ENCODE data around the gene ZNF628. TPM values are rescaled to one million over a fixed set of nuclear protein-coding genes. Genes with fewer than 3 reads are reported as not detected.

Gene ZNF628
- total RNA-seq, 2 donors from 2014 or later, result 7.4 to 14.2 TPM

DNA sequence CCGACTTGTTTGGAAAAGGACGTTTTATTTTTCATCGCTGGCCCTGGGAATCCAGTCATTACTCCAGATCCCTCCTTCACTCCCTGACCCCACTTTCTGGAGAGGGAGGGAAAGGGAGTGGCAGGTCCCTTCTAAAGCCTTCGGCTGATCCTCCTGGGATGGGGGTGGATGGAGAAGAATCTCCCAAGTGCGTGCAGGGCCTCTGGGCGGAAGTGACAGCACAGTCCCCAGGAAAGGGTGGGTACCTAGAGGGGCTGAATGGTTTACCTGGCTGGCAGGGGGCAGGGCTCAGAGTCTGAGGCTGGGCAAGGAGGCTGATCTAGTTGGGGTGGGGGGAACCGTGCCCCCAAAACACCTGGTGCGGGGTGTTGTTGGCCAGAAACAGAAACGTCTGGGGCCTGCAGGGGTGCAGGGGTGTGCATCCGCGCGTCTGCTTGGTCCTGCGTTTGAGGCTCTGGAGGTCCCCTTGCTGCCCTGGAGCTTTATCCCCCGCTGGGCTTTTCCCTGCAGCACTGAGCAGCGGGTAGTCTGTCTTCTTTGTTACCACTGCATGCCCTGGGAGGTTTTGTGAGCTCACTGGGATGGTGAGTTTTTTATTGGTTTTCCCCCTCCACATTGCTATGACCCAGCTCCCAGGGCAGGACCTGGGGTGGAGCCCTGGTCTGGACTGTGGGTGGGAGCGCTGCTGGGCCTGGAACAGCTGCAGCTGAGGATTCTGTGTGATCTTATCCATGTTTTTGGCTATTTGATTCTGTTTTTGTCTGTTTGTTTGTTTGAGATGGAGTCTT lies 3.0 kb upstream of the ZNF628 start:
- DNase-seq (ENCODE audit: low spot score in 2 of 2), result no peak
- no peaks in the 10 kb centered on the region for H3K9me3 Mint-ChIP-seq
- no peaks in the 10 kb centered on the region for H3K36me3 Mint-ChIP-seq
- H3K27ac Mint-ChIP-seq, result no peak overlapping the region
- ATAC-seq, result no peak

DNA sequence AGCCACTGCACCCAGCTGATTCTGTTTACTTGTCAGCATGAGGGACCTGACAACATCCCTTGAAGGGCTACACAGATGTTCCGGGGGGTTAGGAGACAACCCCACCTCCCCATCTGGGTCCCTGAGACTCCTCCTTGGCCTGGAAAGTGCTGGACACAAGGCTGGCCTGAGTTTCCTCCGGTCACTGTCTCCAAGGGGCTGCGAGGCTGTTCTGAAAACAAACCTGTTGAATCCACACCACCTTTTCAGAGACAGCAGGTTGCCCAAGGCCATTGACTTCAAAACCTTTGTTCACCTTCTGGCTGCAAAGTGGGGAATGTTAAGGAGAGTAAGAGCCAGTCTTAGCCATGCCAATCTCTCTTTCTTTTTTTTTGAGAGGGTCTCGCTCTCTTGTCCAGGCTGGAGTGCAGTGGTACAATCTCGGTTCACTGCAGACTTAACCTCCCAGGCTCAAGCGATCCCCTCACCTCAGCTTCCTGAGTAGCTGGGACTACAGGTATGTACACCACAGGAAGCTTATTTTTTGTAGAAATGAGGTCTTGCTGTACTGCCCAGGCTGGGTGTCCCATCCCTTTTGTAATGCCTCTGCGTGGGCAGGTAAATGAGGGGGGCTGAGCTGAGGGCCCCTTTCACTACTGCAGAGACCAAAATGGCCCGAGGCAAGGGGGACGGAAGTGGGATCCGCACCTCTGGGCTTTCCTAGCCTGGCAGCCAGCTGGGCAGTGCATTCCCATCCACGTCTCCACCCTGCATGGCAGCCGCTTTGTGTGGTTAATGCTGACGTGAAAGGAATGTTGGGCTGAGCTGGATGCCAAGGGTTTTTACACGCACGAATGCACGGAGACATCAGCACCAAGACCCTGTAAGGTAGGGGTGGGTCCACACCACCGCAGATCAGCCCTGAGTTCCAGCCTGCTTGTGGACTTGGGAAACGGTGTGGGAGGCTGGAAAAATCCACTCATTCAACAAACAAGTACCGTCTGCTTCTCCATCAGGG lies 1.9 kb upstream of the ZNF628 start:
- Mint-ChIP-seq H3K9me3 (no peaks in the 10 kb centered on the region), H3K27ac (peak overlapping the region in 1 of 2 donors; percentile 12), H3K36me3 (no peaks in the 10 kb centered on the region)
- ATAC-seq (no peak), DNase-seq (ENCODE audit: low spot score in 2 of 2) (no peak)

DNA sequence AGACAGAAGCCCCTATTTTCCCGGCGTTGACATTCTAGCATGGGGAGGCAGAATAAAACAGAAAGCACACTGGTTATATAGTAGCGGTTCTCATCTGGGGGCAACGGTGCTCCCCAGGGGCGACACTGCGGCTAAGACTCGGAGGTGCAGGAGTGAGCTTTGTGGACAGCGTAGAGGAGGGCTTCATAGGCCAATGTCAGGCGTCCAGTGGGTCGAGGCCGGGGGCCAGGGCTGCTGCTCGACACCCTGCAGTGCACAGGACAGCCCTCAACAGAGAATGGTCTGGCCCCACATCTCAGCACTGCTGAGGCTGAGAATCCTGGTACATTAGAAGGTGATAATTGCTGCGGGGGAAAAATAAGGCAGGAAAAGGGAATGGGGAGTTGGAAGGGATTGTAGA lies 1.5 kb downstream of the ZNF628 start:
- DNase-seq (ENCODE audit: low spot score in 2 of 2) (no peak), ATAC-seq (no peak)
- Mint-ChIP-seq H3K36me3 (no peaks in the 10 kb centered on the region), H3K9me3 (no peaks in the 10 kb centered on the region), H3K27ac (no peak overlapping the region)

DNA sequence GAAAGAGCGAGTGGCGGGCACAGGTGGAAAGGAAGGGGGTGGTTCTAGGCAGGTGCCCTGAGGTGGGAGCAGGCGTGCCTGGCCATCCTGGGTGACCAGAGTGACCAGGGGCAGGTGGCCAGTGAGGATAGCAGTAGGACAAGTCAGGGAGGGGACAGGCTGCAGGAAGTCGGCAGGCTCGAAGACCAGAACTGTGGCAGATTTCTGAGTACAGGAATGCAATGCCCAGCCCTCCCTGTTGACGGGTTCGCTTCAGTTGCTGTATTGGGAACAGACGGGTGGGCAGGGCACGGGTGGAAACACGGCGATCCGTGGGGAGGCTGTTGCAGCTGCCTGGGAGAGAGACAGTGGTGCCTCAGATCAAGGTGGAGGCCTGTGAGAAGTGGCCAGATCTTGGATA lies 1.9 kb downstream of the ZNF628 start:
- DNase-seq (ENCODE audit: low spot score in 2 of 2) (no peak), ATAC-seq (no peak)
- Mint-ChIP-seq H3K36me3 (no peaks in the 10 kb centered on the region), H3K27ac (no peak overlapping the region), H3K9me3 (no peaks in the 10 kb centered on the region)

DNA sequence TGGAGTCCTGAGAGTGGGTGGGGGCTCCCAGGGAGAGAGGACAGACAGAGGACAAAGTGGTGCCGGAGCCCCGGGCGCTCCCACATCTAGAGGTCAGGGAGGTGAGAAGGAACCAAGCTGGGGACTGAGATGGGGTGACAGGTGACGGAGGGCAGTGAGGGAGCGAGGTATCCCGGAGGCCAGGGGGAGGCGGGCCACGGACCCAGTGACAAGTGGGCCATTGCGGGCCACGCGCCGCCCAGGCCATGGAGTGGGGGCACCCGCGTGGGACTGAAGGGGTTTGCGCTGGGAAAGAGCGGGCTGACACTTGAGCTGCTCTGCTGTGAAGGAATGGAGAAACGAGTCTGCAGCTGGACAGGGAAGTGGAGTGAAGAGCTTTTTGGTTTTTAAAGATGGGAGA lies 2.6 kb downstream of the ZNF628 start:
- no peaks in the 10 kb centered on the region for H3K36me3 Mint-ChIP-seq
- ATAC-seq (no peak), DNase-seq (ENCODE audit: low spot score in 2 of 2) (no peak)
- H3K27ac Mint-ChIP-seq, result peak overlapping the region in 1 of 2 donors; percentile 3
- H3K9me3 Mint-ChIP-seq, result no peaks in the 10 kb centered on the region

DNA sequence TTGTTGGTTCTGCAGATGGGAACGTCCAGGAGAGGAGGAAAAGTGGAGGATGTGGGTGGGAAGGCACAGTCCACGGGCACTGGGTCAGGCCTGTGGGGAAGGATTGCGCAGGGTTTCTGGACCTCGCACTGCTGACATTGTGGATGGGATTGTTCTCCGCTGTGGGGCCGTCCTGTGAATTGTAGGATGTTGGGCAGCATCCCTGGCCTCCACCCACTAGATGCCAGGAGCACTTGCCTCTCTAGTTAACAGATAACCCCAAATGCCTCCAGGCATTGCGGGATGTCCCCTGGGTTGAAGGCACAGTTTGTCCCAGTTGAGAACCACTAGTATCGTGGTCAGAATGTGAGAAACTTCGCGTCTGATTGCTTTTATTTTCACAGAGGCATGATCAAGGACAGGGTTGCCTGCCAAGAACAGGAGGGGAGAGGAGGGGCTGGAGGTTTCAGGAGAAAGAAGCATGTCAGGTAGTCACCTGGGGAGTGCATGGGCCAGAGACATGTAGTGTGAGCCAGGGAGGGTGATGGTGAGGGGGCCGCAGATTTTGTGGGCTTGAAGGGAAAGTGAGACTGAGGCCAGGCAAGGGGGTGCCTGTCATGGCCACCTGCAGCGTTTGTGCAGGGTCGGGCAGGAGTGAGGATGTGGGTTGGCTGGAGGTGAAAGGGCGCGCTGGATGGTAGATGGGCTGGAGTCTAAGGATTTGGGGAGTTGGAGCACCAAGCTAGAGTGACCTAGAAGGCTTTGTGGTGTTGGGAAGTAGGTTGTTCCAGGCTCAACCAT lies 3.2 kb downstream of the ZNF628 start:
- Mint-ChIP-seq H3K36me3 (no peaks in the 10 kb centered on the region), H3K9me3 (no peaks in the 10 kb centered on the region), H3K27ac (peak overlapping the region; percentile 3 to 9)
- ATAC-seq (no peak), DNase-seq (ENCODE audit: low spot score in 2 of 2) (no peak)

DNA sequence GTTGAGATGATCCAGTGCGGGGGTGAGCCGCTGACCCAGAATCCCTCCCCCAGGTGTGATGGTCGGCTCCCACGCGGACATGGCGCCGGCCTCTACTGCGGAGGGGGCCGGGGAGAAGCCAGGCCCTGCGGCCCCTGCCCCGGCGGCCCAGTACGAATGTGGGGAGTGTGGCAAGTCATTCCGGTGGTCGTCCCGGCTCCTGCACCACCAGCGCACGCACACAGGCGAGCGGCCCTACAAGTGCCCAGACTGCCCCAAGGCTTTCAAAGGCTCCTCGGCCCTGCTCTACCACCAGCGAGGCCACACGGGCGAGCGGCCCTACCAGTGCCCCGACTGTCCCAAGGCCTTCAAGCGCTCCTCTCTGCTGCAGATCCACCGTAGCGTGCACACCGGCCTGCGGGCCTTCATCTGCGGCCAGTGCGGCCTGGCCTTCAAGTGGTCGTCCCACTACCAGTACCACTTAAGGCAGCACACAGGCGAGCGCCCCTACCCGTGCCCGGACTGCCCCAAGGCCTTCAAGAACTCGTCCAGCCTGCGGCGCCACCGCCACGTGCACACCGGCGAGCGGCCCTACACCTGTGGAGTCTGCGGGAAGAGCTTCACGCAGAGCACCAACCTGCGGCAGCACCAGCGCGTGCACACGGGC lies 4.9 kb downstream of the ZNF628 start:
- ATAC-seq, result no peak
- no peaks in the 10 kb centered on the region for H3K9me3 Mint-ChIP-seq
- H3K36me3 Mint-ChIP-seq, result no peaks in the 10 kb centered on the region
- H3K27ac Mint-ChIP-seq, result no peak overlapping the region
- no peak for DNase-seq (ENCODE audit: low spot score in 2 of 2)

DNA sequence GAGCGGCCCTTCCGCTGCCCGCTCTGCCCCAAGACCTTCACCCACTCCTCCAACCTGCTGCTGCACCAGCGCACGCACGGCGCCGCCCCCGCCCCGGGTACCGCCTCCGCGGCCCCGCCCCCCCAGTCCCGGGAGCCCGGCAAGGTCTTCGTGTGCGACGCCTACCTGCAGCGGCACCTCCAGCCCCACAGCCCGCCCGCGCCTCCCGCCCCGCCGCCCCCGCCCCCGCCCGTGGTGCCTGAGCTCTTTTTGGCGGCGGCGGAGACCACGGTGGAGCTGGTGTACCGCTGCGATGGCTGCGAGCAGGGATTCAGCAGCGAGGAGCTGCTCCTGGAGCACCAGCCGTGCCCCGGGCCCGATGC lies 5.4 kb downstream of the ZNF628 start:
- DNase-seq (ENCODE audit: low spot score in 2 of 2), result no peak
- no peak overlapping the region for H3K27ac Mint-ChIP-seq
- no peaks in the 10 kb centered on the region for H3K36me3 Mint-ChIP-seq
- ATAC-seq, result no peak
- H3K9me3 Mint-ChIP-seq, result no peaks in the 10 kb centered on the region

DNA sequence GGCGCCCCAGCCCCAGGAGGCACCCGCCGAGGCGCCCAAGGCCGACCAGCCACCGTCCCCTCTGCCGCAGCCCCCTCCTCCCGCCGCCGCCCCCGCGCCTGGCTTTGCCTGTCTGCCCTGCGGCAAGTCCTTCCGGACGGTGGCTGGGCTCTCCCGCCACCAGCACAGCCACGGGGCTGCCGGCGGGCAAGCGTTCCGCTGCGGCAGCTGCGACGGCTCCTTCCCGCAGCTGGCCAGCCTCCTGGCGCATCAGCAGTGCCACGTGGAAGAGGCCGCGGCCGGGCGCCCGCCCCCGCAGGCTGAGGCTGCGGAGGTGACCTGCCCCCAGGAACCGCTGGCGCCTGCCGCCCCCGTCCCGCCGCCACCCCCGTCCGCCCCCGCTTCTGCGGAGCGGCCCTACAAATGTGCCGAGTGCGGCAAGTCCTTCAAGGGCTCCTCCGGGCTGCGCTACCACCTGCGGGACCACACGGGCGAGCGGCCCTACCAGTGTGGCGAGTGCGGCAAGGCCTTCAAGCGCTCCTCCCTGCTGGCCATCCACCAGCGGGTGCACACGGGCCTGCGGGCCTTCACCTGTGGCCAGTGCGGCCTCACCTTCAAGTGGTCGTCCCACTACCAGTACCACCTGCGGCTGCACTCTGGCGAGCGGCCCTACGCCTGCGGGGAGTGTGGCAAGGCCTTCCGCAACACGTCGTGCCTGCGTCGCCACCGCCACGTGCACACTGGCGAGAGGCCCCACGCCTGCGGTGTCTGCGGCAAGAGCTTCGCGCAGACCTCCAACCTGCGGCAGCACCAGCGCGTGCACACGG lies 5.9 kb downstream of the ZNF628 start:
- no peak overlapping the region for H3K27ac Mint-ChIP-seq
- H3K36me3 Mint-ChIP-seq, result no peaks in the 10 kb centered on the region
- no peaks in the 10 kb centered on the region for H3K9me3 Mint-ChIP-seq
- ATAC-seq (no peak), DNase-seq (ENCODE audit: low spot score in 2 of 2) (no peak)

DNA sequence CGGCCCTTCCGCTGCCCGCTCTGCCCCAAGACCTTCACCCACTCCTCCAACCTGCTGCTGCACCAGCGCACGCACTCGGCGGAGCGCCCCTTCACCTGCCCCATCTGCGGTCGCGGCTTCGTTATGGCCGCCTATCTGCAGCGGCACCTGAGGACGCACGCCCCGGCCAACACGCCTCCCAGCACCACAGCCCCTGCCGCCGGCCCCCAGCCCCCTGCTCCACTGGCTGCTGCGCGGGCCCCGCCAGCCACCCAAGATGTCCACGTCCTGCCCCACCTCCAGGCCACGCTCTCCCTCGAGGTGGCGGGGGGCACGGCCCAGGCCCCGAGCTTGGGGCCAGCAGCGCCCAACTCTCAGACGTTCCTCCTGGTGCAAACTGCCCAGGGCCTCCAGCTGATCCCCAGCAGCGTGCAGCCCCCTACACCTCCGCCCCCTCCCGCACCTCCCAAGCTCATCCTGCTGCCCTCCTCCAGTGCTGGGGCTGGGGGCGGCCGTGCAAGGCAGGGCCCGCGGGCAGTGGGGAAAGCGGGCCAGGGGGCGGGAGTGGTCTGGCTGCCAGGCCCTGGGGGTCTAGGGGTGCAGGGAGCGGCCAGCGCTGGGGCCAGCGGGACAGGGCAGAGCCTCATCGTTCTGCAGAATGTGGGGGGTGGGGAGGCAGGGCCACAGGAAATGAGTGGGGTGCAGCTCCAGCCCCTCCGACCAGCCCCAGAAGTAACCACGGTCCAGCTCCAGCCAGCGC lies 6.7 kb downstream of the ZNF628 start:
- DNase-seq (ENCODE audit: low spot score in 2 of 2) (no peak), ATAC-seq (no peak)
- no peaks in the 10 kb centered on the region for H3K9me3 Mint-ChIP-seq
- no peak overlapping the region for H3K27ac Mint-ChIP-seq
- no peaks in the 10 kb centered on the region for H3K36me3 Mint-ChIP-seq

DNA sequence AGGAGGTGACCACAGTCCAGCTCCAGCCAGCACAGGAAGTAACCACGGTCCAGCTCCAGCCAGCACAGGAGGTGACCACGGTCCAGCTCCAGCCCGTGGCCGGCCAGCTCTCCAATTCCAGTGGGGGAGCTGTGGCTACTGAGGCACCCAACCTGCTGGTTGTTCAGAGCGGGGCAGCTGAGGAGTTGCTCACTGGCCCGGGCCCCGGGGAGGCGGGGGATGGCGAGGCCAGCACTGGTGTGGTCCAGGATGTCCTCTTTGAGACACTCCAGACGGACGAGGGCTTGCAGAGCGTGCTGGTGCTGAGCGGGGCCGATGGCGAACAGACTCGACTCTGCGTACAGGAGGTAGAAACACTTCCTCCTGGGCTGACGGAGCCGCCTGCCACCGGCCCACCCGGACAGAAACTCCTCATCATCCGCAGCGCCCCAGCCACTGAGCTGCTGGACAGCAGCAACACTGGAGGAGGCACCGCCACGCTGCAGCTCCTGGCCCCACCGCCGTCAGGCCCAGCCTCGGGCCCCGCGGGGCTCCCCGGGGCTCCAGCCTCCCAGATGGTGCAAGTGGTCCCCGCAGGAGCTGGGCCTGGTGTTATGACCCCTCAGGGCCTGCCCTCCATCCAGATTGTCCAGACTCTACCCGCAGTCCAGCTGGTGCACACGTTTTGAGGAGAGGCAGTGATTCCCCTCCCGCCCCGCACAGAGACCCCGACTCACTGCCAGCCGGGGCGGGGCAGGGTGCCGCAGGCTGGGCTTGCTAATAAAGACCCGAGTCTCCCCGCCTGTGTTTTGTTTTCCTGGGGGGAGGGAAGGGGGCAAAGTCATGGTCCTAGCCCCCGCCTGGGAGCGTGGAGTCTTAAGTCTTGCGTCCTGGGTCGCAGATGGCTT lies 7.5 kb downstream of the ZNF628 start:
- no peaks in the 10 kb centered on the region for H3K36me3 Mint-ChIP-seq
- ATAC-seq, result no peak
- no peak overlapping the region for H3K27ac Mint-ChIP-seq

DNA sequence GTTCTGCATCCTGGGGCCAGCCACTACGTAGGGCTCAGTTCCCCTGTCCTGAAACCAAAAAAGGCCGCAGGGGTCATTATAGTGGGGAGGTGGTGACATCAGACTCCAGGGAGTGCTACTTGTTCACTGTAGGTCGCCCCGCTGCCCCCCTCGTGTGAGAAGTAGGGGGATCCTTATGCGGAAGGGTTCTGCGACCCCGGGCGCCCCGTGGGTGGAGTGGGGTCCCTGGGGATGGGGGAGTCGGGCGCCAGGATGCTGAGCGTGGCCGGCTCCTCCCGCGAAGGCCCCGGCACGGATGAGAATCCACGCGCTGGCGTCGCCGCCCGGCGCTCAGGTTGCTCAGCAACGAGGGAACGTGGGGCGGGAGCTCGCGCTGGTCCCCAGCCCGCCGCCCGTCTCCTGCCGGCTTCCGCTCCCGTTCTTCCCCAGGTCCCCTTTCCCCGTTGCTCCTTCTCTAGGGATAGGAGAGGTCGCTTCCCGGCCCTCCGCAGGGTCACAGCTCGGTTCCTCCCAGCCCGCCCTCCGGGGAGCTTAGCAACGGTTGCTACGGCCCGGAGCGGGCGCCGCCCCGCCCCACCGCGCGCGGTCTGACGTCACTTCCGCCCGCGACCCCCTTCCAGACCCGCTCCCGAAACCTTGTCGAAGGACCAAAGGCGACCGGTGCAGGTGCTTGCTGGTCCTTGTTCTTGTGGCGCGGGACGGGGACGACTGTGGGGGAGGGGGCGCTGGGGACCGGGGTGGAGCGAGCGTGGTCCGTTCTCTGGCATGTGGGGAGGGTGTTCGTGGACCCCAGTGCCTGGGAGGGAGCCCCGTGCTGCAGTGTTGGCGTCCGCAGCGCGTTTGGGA lies 8.4 kb downstream of the ZNF628 start, which contains the start of gene NAT14:
TSS of gene NAT14 (plus strand) at position 596 of the 846 bp plus-strand sequence. CDS start 521 bp downstream, outside the sequence.
- peak in 1 of 2 donors; percentile 72 for DNase-seq (ENCODE audit: low spot score in 2 of 2)
- peak within 1 kb of the TSS; percentile 73 to 90 for H3K27ac Mint-ChIP-seq
- ATAC-seq, result peak; percentile 63 to 87
- no peaks in the 10 kb centered on the region for H3K9me3 Mint-ChIP-seq
- no peaks in the 10 kb centered on the region for H3K36me3 Mint-ChIP-seq

More for the DNA sequence above, 7.5 kb downstream of the ZNF628 start:
- DNase-seq (ENCODE audit: low spot score in 2 of 2), result no peak
- no peaks in the 10 kb centered on the region for H3K9me3 Mint-ChIP-seq

DNA sequence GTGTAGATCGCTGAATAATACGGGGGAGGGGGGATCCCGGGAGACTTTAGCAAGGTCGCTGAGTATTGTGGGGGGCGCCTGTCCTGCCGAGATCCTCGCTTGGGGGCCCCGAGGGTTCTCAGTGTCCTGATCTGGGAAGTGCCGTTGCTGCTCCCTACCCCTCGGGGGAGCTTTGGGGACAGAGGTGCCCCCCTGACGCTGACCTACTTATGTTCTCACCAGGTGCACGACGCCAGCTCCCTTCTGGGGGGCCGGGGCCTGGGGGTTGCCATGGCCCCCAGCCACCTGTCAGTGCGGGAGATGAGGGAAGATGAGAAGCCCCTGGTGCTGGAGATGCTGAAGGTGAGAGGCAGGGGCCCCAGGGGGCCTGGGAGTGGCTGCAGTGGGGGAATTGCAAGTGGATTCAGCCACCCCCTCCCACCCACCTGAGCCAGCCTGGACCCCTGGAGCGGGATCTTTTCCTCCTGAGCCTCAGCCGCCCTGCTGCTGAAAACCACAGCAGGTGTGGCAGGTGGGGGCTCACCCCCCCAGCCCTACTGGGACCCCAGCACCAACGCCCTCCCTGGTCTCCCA lies 9.1 kb downstream of the ZNF628 start:
- peak overlapping the region; percentile 73 to 90 for H3K27ac Mint-ChIP-seq
- H3K9me3 Mint-ChIP-seq, result no peaks in the 10 kb centered on the region
- H3K36me3 Mint-ChIP-seq, result no peaks in the 10 kb centered on the region
- no peak for DNase-seq (ENCODE audit: low spot score in 2 of 2)
- ATAC-seq, result no peak
